Mucosa of descending colon (tissue), 3 donors: ENCODE data around the gene MVD. TPM values are rescaled to one million over a fixed set of nuclear protein-coding genes. Genes with fewer than 3 reads are reported as not detected.

Source experiments
- ATAC-seq: fragments of 200-7000 bp; cut with Tn5 transposase; one replicate; pipeline ENCODE4 v1.9.1; 2020; ENCODE audit warnings: mild to moderate bottlenecking, moderate library complexity
- DNase-seq, 3 donors: peaks; one replicate each; pipeline ENCODE4 v3.0.0-alpha.2; 2020
- H3K36me3 ChIP-seq: fragments of 200-600 bp; one replicate; pipeline ENCODE4 v1.8.0; 2021; ENCODE audit warnings: low read depth, mild to moderate bottlenecking
- H3K4me1 ChIP-seq: fragments of 200-600 bp; one replicate; pipeline ENCODE4 v1.8.0; 2021; ENCODE audit warnings: low read depth, mild to moderate bottlenecking
- H3K4me3 ChIP-seq: fragments of 200-600 bp; one replicate; pipeline ENCODE4 v1.8.0; 2021; ENCODE audit warnings: mild to moderate bottlenecking
- H3K9me3 ChIP-seq: fragments of 200-600 bp; one replicate; pipeline ENCODE4 v1.8.0; 2021; ENCODE audit warnings: mild to moderate bottlenecking
- CTCF ChIP-seq: fragments of 200-600 bp; IDR thresholded peaks from one replicate; pipeline ENCODE4 v1.8.0; 2022; ENCODE audit warnings: antibody characterized with exemption, mild to moderate bottlenecking
- intact Hi-C, 2 donors: fragments of 100-400 bp; cut with DNase I in 1 of 2; cut with micrococcal nuclease in 1 of 2; formaldehyde crosslinking; loops; one replicate each; pipeline versions ENCODE4 v1.11.0 to v1.11.1; 2022; cut with DNase I, micrococcal nuclease
- total RNA-seq, 3 donors: library from RNA; stranded (reverse); fragmentation: NEBNext Ultra II Directional in 2 of 3; extraction: Animal tissue kit (Norgen Biotek cat#: 25700) in 2 of 3; gene quantifications; one replicate each; pipeline versions ENCODE4 v1.2.1 to v1.2.4, GENCODE V29; 2021 to 2023
- donor health status: DM: no; HTN: no; CAD: no; lungs with moderate emphysema.
- donor health status: DM: no; HTN: no; CAD: no.
- donor health status: DM: no; HTN: yes; CAD: no.

MVD gene
- total RNA-seq, 3 donors from 2014 or later = 42.7 to 89.5 (median 72.5) TPM

GRCh38 chr16:88695753-88696152 is 32.9 kb upstream of the MVD start:
- ATAC-seq (no peak), DNase-seq (no peak)
- no peak for TF ChIP-seq CTCF
- H3K4me3 ChIP-seq = no peak overlapping the region
- intact Hi-C loops = no loop called here
- H3K9me3 ChIP-seq = no peaks in the 10 kb centered on the region
- no peaks in the 10 kb centered on the region for H3K36me3 ChIP-seq
- peaks cover 10% of the 10 kb centered on the region for H3K4me1 ChIP-seq

GRCh38 chr16:88695218-88695617 is 32.3 kb upstream of the MVD start:
- Histone ChIP-seq H3K4me1 (peaks cover 10% of the 10 kb centered on the region), H3K9me3 (no peaks in the 10 kb centered on the region), H3K4me3 (no peak overlapping the region), H3K36me3 (no peaks in the 10 kb centered on the region)
- DNase-seq (peak in 2 of 3 donors; percentile 18 to 49), ATAC-seq (no peak)
- TF ChIP-seq CTCF = no peak
- intact Hi-C loops = no loop called here

GRCh38 chr16:88694221-88695087 is 31.6 kb upstream of the MVD start:
- intact Hi-C loops = no loop called here
- Histone ChIP-seq H3K36me3 (no peaks in the 10 kb centered on the region), H3K9me3 (no peaks in the 10 kb centered on the region), H3K4me3 (no peak overlapping the region), H3K4me1 (peaks cover 10% of the 10 kb centered on the region)
- no peak for DNase-seq
- no peak for ATAC-seq
- TF ChIP-seq CTCF = no peak

GRCh38 chr16:88693420-88694177 is 30.7 kb upstream of the MVD start:
- no peak for TF ChIP-seq CTCF
- ATAC-seq = no peak
- intact Hi-C loops = no loop called here
- Histone ChIP-seq H3K36me3 (no peaks in the 10 kb centered on the region), H3K4me1 (peaks cover 10% of the 10 kb centered on the region), H3K4me3 (no peak overlapping the region), H3K9me3 (no peaks in the 10 kb centered on the region)
- DNase-seq = no peak

- no peak for DNase-seq
- peaks cover 14% of the 10 kb centered on the region for H3K4me1 ChIP-seq
- H3K9me3 ChIP-seq = no peaks in the 10 kb centered on the region
- no peak for ATAC-seq
- intact Hi-C loops = no loop called here
- TF ChIP-seq CTCF = no peak
- no peaks in the 10 kb centered on the region for H3K36me3 ChIP-seq
- H3K4me3 ChIP-seq = no peak overlapping the region
These were observed 30.0 kb upstream of the MVD start for GRCh38 chr16:88692861-88693260.
